HepG2 (cell line): Measurements from ENCODE around the gene TUBA8. TPM values are rescaled to one million over a fixed set of nuclear protein-coding genes. Genes with fewer than 3 reads are reported as not detected.
"Not testable (repeated sequence)": the region's sequence is repeated elsewhere in the genome, so short reads cannot be mapped to it uniquely, and the experiment has no call there.

Source experiments
- ATAC-seq: fragments of 200-7000 bp; cut with Tn5 transposase; 3 replicates; pipeline ENCODE4 v1.9.1; 2020; ENCODE audit warnings: mild to moderate bottlenecking, moderate library complexity
- BruUV-seq: library from RNA; stranded (reverse); fragments of 400-500 nt; replicated peaks from 2 replicates; lab custom pipeline; 2021; lab: Mats Ljungman, UMichigan
- CTCF ChIA-PET: fragments of 300-600 bp; formaldehyde crosslinking; extraction: SDS; loops from one replicate; lab custom pipeline; 2021; ENCODE audit warnings: low total read pairs, inconsistent platforms, low intra/inter-chr PET ratio; lab: Yijun Ruan, JAX
- POLR2A ChIA-PET: fragments of 350-600 bp; sonication (Branson Sonifier 250); formaldehyde crosslinking; loops from one replicate; lab custom pipeline; 2020; ENCODE audit warnings: antibody characterized with exemption, inconsistent platforms; lab: Yijun Ruan, JAX
- DNase-seq: peaks from one replicate; pipeline ENCODE4 v3.0.0-alpha.2; 2015; ENCODE audit warnings: low spot score
- FAIRE-seq: peaks from 3 replicates; lab custom pipeline; 2011; peaks lifted over from hg19 to GRCh38; lab: Jason Lieb, UNC
- H2AFZ ChIP-seq: one replicate; pipeline ENCODE4 v1.6.1; 2011; ENCODE audit warnings: low read length, inconsistent platforms
- H3K27ac ChIP-seq: fragments of 300-600 bp; 3 replicates; pipeline ENCODE4 v1.8.0; 2011; ENCODE audit warnings: mixed run types, mild to moderate bottlenecking, mixed read lengths, low read length, inconsistent platforms; ENCODE audit not compliant: insufficient read depth; ENCODE audit errors: extremely low read length
- H3K27me3 ChIP-seq, 2 experiments: fragments of 200-600 bp in 1 of 2; 2 replicates in 1 of 2; 3 replicates in 1 of 2; pipeline versions ENCODE4 v1.6.0 to v1.8.0; 2011; ENCODE audit warnings: low read length in 2 of 2, mild to moderate bottlenecking in 2 of 2, moderate library complexity in 2 of 2, inconsistent platforms in 1 of 2; ENCODE audit not compliant: insufficient read depth in 2 of 2, control insufficient read depth in 1 of 2
- H3K36me3 ChIP-seq, 2 experiments: fragments of 200-600 bp in 1 of 2; replicated peaks in 1 of 2; 2 replicates in 1 of 2; 3 replicates in 1 of 2; pipeline versions ENCODE4 v1.5.1 to v1.8.0; 2011; ENCODE audit warnings: low read length in 2 of 2, inconsistent platforms in 1 of 2; ENCODE audit not compliant: insufficient read depth in 2 of 2, control insufficient read depth in 1 of 2
- H3K4me1 ChIP-seq: 2 replicates; pipeline ENCODE4 v1.5.1; 2012; ENCODE audit warnings: low read length, inconsistent platforms; ENCODE audit not compliant: insufficient read depth
- H3K4me2 ChIP-seq: 2 replicates; pipeline ENCODE4 v1.6.0; 2011; ENCODE audit warnings: low read depth, low read length, inconsistent platforms
- H3K4me3 ChIP-seq, 3 experiments: fragments of 200-600 bp in 1 of 3; sonication (generic), shearing (Covaris generic) in 1 of 3; replicated peaks in 1 of 3; 2 replicates each; pipeline ENCODE4 v1.5.1; 2011 to 2016; ENCODE audit warnings: low read length in 3 of 3, inconsistent platforms in 2 of 3, low read depth in 2 of 3, mild to moderate bottlenecking in 2 of 3, control low read depth in 1 of 3, mixed read lengths in 1 of 3; ENCODE audit not compliant: insufficient read depth in 1 of 3
- H3K79me2 ChIP-seq: one replicate; pipeline ENCODE4 v1.6.1; 2011; ENCODE audit warnings: low read length, inconsistent platforms; ENCODE audit not compliant: insufficient read depth
- H3K9ac ChIP-seq: 2 replicates; pipeline ENCODE4 v1.6.0; 2011; ENCODE audit warnings: mild to moderate bottlenecking, low read depth, low read length, inconsistent platforms; ENCODE audit not compliant: insufficient read depth
- H3K9me3 ChIP-seq: 2 replicates; pipeline ENCODE4 v1.5.1; 2012; ENCODE audit warnings: mild to moderate bottlenecking, low read length
- H4K20me1 ChIP-seq: 2 replicates; pipeline ENCODE4 v1.6.0; 2011; ENCODE audit warnings: inconsistent platforms, mild to moderate bottlenecking, low read length, moderate library complexity; ENCODE audit not compliant: insufficient read depth
- WGBS: methylation state at CpG from one replicate; pipeline ENCODE4 v1.1.6; 2017; ENCODE audit warnings: low lambda C conversion rate; 5-methylcytosine and 5-hydroxymethylcytosine counted together
- in situ Hi-C: cut with HindIII; loops from 2 replicates; pipeline ENCODE4 v1.10.0; 2017; ENCODE audit warnings: low pct_unique_long_range_greater_than_20kb; ENCODE audit not compliant: extremely low pct_ligation_motif_present
- intact Hi-C: fragments of 100-400 bp; cut with micrococcal nuclease; formaldehyde crosslinking; loops from one replicate; pipeline ENCODE4 v1.10.0; 2022; ENCODE audit not compliant: unreplicated experiment
- polyA plus RNA-seq, 8 experiments: library from polyadenylated mRNA; depleted of rRNA in 3 of 8; stranded (reverse) in 7 of 8; unstranded in 1 of 8; fragments of >200 nt; fragmentation: Illumina TruSeq in 4 of 8; extraction: Trizol in 4 of 8; gene quantifications; 2 replicates each; pipeline versions ENCODE4 v1.2.1 to v1.2.3, GENCODE V29; 2011 to 2016; ENCODE audit warnings: low read depth in 4 of 8, missing spikeins in 1 of 8, mixed read lengths in 1 of 8; ENCODE audit not compliant: insufficient read depth in 1 of 8
- small RNA-seq, 3 experiments: library from RNA; depleted of rRNA; stranded (forward); fragments of <200 nt; gene quantifications; one replicate each; pipeline ENCODE3, GENCODE V24; 2012; ENCODE audit warnings: low read depth in 2 of 3, low replicate concordance in 1 of 3; ENCODE audit not compliant: insufficient read length in 3 of 3, insufficient read depth in 2 of 3
- total RNA-seq, 5 experiments: library from RNA; depleted of rRNA; stranded (reverse); fragments of >200 nt; fragmentation: Illumina TruSeq; extraction: Trizol; gene quantifications; 2 replicates each; pipeline ENCODE4 v1.2.3, GENCODE V29; 2016; ENCODE audit warnings: low read depth in 1 of 5

The TUBA8 gene
- total and polyA plus RNA-seq, 2 of the 13 experiments (the other 11 are each of a cell fraction or from before 2014, with no cell fraction given), result 0.35 to 0.69 TPM

- BruUV-seq, intact Hi-C loops, H2AFZ ChIP-seq, H3K27me3 ChIP-seq, H3K9me3 ChIP-seq, H3K4me3 ChIP-seq, ATAC-seq, CTCF ChIA-PET, H3K9ac ChIP-seq, H4K20me1 ChIP-seq, H3K4me2 ChIP-seq, H3K4me1 ChIP-seq, DNase-seq, H3K79me2 ChIP-seq, H3K36me3 ChIP-seq, H3K27ac ChIP-seq, in situ Hi-C loops, POLR2A ChIA-PET, FAIRE-seq: not testable (repeated sequence)
- WGBS, result 92% methylated on average over 7 of the region's 8 CpGs
These were observed 62.2 kb downstream of the TUBA8 start for GRCh38 chr22:18172776-18173175.

GRCh38 chr22:18173441-18173840 lies 62.8 kb downstream of the TUBA8 start:
- not testable (repeated sequence) for BruUV-seq

More at GRCh38 chr22:18173441-18173840, 62.8 kb downstream of the TUBA8 start:
- CTCF ChIA-PET, H2AFZ ChIP-seq, intact Hi-C loops, H3K4me1 ChIP-seq, FAIRE-seq, H3K9ac ChIP-seq, ATAC-seq, in situ Hi-C loops, H3K4me3 ChIP-seq, H4K20me1 ChIP-seq, H3K4me2 ChIP-seq, DNase-seq, H3K27me3 ChIP-seq, H3K9me3 ChIP-seq, H3K36me3 ChIP-seq, H3K79me2 ChIP-seq, POLR2A ChIA-PET, H3K27ac ChIP-seq: not testable (repeated sequence)
- WGBS, result 93% methylated on average over 1 of the region's 2 CpGs

Small RNAs within 50 kb of the gene (small RNA-seq; reads per million reads assigned to genes)
- gene AC016027.5, result 0 reads per million in 3 experiments

Other genes starting within 250 kb of the TUBA8 start
- gene MICAL3, start 86.2 kb upstream of the TUBA8 start, total RNA-seq (2016; rRNA removed; fragmentation: Illumina TruSeq; extraction: Trizol), result 9.5 and 12.5 TPM in 2 replicates
- gene MICAL3, start 86.2 kb upstream of the TUBA8 start, polyA plus RNA-seq (2011; rRNA removed), result 5.3 and 5.6 TPM in 2 replicates
- 25.1 and 30.6 TPM in 2 replicates for gene PEX26, start 32.8 kb upstream of the TUBA8 start, total RNA-seq (2016; rRNA removed; fragmentation: Illumina TruSeq; extraction: Trizol)
- 10.6 and 15.4 TPM in 2 replicates for gene PEX26, start 32.8 kb upstream of the TUBA8 start, polyA plus RNA-seq (2011; rRNA removed)
- 32.1 and 41.5 TPM in 2 replicates for gene USP18, start 39.4 kb downstream of the TUBA8 start, total RNA-seq (2016; rRNA removed; fragmentation: Illumina TruSeq; extraction: Trizol)
- 25.6 and 26.3 TPM in 2 replicates for gene USP18, start 39.4 kb downstream of the TUBA8 start, polyA plus RNA-seq (2011; rRNA removed)